GM19238 (cell line): ENCODE data around the gene SSPN.
A peak's percentile ranks its signal among the peaks of the same experiment; 100 is the strongest.

ENCODE experiments used
- DNase-seq: peaks from one replicate; pipeline ENCODE4 v3.0.0; 2011; ENCODE audit warnings: low spot score; ENCODE audit not compliant: insufficient read length

The SSPN gene

DNA sequence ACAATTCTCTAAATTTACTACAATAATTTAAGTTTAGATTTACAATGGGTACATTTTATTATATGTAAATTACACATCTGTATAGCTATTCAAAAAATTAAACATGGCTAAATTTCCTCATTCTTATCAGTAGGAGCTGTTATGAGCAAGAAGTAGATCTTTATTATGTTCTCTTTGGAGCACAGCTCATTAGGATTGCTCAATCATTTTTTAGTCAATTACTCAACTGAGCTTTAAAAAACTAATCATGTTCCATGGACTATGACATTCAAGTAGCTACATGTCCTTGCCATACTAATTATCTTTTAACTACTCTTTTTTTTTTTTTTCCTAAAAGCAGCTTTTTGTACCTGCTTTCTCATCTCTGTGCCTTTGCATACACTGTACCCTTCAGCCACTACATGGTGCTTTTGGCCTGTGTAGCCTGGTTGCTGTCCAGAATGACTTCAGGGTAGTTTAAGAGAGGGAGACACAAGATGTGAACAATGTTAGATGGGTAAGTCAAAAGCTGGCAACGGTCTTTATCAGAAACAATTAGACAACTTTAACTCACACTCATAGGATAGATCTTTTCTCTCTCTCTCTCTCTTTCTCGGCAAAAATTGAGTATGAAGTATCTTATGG is 69.0 kb downstream of the SSPN start:
- no peak for DNase-seq

DNA sequence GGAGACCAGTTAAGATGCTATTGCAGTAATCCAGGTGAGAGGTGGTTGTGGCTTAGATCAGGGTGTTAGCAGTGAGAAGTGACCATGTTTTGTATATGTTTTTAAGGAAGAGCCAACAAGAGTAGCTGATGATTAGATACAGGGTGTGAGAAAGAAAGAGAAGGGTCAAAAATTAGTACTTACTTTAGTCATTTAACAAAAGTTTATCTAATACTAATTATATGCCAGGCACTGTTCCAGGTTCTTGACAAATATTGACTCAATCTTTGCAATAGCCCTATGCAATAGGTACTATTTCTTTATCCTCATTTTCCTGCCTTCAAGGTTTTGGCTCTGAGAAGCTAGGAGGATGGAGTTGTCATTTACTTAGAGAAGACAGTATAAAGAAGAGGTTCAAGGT is 70.2 kb downstream of the SSPN start:
- no peak for DNase-seq

DNA sequence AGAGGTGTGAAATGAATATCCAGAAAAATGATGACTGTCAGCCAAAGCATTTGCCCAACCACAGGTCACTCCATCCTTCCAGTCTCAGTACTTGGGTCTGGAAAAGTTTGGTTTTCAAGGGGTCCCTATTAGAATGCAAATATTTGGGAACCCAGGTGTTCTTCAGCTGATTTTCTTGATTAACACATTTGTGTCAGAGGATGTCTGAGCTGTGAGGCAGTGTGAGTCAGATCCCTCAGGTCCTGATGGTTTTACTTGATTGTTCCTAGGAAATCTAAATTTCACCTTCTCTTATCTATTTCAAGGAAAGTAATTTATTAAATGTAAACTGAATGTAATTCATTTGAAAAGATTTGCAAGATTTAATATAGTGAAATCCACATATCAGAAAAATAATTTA is 71.5 kb downstream of the SSPN start:
- DNase-seq: no peak

DNA sequence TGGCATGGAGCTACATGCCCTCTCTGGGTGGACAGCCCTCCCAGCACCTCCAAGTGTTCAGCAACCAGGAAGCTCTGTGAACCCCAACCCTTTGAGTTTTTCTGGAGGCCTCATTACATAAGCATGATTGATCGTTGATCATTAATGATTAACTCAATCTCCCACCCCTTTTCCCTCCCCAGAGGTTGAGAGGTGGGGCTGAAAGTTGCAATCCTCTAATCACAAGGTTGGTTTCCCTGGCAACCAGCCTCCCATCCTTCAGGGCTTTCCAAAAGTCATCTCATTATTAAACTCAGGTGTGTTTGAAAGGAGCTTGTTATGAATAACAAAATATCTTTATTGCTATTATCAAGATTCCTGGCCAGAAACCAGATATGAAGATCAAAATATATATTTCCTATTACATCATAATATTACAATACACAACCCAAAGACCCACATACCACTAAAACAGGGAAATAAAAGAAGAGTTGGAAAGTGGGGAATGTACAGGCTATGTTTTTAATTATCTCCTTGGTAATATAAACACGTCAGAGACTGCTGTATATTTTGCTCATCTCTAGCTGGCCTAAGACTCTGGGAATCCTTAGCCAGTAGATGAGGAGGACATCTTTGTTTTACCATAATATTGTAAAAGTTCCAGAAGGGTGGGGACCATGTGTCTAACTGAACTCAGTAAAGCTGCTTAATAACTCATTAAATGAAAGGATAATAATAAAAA is 73.6 kb downstream of the SSPN start:
- no peak for DNase-seq

DNA sequence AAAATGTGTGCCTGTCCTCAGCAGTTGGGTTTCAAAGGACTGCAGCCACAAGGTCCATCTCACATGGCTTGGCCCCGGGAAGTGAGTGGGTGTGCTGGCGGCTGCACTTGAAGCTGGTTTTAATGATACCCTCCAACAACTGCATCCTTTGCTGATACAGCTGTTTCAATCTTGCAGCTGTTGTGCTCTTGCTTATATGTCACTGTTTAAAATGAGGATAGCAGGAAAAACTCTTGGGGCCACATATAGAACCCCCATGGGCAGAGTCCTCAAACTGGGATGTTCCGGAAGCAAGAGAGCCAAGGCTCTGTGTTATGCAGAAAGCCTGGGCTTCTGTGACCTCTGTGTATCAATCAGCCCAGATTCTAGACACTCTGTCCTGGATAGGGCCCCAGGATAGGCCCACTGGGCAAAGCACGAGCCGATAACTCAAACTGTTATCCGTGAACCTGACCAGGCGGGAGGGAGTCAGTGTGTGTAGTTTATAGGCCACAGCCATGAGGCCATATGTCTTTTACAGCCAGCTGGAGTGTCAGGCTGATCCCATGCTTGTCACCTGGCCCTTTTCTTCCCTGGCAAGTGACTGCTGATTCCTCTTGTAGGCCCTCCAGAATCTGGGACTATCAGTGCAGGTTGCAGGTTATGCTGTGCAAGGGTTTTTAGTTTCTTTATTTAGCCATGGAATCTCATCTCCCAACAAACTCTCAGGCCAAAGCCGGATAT is 74.3 kb downstream of the SSPN start:
- DNase-seq: no peak

DNA sequence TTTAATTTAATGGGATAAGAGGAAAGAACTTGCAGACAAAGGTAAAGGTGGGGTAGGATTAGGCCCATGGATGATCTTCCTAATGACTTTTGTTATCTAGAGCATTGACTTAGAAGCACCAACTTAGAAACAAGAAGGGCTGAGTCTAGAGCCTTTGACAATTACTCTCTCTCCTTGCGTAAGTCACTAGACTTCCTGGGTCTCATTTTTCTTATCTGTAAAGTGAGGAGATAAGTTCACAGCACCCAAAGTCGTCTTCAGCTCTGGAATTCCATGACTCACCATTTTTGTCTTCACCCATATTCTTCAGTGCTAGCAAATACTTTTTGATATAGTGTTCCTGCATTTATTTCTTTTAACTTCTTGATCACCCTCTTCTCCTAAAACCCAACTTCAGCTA is 75.7 kb downstream of the SSPN start:
- no peak for DNase-seq

DNA sequence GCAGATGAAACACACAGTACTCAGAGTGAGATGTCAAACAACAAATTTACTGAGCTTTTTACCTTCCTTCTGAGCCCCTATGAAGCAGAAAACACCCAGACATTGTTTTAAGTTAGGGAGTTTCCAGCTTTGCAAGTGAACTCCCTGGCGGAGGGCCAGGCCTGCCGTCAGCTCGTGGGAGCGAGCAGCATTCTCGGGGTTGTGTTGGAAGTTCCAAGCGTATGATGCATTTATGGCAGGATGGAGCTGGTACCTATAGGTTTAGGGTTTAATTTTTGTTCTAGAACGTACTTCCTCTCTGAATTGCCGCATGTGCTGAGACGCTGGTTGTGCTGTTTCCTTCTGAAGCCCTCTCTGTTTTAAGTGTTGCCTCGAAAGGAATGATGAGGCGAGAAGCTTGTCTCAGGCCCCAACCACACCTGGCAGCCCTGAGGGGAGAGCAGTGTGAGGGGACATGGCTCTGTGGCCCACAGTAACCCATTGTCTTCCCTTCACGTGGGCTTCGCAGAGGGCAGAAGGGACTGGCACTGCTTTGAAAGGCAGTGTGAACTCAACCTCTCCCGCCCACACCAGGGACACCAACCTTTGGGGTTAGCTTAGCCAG is 76.6 kb downstream of the SSPN start:
- DNase-seq: no peak

DNA sequence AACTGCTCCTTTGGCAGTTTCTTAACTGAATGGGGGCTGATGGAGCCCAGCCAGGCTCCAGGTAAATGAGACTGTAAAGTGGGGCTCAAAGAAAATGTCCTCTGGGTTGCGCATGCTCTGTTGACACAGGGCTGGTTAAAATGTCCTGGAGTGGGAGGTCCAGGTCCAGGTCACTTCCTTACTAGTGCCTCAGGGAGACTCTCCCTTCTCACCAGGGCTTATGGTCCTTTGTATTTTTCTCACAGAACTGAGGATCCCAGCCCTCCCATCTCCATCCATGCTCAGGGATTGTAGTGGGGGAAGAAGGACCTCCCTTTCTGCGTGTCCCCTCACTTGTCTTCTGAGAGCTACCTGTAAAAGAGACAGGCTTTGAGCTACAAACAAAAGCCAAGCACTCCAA is 77.5 kb downstream of the SSPN start:
- no peak for DNase-seq

DNA sequence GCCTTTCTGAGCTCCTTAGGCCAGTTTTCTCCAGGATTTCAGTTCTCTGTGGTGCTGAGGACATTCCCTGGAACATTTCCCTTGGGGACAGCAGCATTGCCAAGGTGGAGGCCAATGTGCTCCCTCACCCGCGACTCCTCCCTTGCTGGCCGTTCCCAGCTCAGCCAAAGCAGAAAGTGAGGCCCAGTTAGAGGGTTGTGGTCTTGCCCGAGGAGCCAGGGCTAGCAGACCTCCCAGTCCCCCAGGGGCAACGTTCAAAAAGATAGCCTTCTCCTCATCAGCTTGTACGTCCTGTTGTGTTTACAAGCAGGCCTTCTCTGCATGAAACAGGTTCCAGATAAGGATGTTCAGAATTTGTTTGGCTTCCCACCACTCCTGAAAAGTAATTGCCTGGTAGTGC is 78.4 kb downstream of the SSPN start:
- no peak for DNase-seq

DNA sequence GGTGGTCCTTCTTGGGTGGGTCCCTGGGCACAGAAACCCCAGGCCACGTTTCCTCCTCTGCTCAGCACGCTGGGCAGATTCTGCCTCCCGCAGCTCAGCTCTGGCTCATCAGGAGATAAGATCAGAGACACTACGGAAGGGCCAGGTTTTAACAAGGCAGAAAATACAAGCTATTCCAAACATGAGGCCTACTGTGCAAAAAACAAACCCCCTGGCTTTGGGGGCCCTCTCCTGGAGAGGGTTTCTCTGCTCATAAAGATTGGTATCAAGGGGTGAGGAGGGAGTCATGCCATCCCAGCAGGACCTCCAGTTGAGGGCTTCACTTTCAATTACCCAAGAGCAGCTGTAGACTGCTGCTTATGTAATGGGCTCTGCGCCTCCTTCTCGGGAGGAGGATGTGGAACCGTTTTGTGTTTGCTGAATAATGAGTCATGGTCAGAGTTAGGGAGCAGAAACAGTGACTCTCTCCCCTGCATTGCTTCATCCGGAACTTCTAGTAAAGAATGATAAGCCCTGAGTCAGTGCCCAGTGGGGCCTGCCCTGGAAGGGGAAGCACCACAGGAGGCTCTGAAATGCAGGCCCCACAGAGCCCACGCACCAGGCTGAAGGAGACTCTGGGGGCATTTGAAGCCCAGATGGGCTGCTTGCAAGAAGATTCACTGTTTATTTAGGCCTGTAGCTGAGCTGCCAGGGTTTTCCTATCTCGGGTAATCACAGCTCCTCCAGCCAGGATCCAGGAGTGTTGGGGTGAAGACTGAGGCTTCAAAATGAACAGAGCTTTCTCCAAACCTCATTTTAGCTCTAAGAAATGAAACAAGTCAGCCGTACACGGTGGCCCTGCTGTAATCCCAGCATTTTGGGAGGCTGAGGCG is 79.3 kb downstream of the SSPN start:
- peak; percentile 46 for DNase-seq

DNA sequence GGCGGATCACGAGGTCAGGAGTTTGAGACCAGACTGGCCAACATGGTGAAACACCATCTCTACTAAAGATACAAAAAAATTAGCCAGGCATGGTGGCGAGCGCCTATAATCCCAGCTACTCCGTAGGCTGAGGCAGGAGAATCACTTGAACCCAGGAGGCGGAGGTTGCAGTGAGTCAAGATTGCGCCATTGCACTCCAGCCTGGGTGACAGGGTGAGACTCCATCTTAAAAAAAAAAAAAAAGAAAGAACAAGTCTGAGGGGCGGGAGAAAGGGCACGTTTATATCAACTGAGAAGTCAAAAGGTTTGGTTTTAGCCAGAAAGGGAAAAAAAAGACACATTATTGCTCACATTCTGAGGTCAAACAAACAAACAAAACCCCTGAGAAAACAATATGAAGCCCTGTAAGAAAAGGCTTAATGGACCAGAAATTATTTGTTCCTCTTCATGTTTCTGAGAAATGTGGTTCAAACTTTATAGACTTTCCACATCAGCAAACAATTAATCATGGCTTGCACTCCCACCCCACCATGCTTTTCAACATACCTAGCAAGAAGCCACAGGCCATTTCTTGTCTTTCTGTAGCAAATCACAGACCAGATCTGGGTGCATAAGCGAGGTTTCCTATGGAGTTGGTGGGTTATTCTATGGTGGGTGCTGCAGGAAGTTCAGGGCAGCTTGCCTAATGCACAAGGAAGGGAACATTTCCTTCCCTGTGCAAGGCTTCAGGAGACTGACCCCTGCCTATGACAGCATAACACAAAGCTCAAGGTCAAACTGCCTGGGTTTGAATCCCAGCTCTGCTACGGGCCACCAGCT is 80.1 kb downstream of the SSPN start:
- no peak for DNase-seq

DNA sequence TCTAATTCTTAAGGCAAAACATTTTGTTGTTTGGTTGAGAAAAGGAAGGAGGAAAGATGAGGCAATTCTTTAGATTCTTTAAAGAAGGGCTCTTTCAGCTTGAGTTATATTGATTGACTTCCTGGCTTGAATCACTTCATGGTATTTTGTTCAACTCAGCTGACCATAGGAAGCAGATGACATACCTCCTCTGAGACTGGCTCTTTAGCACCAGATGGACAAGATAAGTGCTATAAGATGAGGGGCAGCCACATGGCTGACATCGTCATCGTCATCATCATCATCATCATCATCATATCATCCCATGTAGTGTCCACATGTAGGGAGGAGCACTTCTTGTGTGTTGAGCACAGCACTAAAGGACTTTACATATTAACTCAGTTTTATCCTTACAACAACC is 81.3 kb downstream of the SSPN start:
- no peak for DNase-seq

DNA sequence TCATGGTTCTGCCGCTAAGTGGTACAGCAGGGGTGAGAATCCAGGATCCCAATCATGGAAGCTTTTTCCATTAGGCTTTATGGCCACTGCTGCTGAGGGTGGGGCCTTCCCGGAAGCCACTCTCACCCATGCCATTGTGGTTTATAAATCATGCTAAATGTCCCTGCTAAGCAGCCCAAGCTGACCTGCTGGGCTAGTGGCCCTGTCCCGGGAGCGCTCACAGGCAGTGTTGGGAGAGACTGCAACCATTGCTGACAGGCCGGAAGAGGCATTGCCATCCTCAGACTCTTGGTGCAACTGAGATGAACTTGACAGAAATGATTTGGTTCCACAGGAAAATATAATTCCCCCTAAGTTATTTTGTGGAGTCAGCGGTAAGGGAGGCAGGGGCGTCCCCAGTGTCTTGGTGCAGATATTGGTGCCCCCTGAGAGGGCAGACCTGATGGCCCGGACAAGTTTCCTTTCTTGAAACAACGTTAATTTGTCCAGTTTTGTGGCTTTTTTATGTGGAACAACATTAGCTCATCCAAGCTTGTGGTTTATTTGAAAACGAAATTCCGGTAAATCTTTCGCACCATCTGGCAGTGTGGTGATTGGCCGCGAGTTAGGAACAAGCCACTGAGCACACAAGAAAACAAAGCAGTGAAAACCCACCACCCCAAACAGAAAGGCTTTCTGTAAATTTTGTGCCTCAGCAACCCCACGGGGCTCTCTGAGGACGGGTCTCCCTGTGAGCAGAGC is 82.3 kb downstream of the SSPN start:
- DNase-seq: no peak

DNA sequence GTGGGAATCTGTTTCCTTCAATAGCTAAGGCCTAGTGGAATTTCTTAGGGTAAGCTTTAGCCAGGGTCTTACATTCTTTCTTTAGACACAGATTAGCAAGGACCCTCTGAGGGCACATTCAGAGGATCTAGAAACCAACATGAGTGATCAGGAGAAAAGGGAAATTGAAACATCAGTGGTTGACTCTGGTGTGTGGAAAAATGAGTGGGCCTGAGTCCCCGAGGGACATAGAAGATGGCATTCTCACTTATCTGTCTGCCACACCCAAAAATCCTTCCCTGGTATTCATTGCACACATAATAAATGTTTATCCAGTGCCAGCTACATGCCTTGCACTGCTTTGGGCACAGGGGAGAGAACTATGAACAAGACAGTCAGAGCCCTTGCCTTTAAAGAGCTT is 82.9 kb downstream of the SSPN start:
- DNase-seq: no peak

DNA sequence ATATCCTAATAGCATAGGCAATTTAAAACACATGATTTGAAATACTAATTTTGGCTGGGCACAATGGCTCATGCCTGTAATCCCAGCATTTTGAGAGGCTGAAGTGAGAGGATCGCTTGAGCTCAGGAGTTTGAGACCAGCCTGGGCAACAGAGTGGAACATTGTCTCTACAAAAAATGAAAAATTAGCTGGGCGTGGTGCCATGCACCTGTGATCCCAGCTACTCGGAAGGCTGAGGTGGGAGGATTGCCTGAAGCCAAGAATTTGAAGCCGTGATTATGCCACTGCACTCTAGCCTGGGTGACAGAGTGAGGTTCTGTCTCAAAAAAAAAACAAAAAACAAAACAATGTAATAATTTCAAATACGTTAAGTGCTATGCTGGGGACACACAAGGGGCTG is 83.3 kb downstream of the SSPN start:
- no peak for DNase-seq

DNA sequence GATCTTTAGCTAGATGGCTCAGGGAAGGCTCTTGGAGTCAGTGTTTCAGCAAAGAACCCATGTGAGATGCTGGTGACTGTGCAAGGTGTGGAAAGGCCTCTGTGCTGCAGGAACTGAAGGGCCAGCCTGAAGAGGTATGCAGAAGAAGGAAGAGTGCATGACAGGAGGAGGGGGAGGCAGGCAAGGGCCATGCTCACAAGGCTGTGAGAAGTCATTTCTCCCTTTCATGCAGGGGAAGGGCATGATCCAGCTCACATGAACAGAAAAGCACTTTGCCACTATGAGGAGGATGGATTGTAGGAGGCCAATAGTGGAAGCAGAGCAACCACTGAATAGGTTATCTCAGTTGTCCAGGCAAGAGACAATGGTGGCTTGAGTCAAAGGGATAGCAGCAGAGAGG is 83.7 kb downstream of the SSPN start:
- DNase-seq: no peak

DNA sequence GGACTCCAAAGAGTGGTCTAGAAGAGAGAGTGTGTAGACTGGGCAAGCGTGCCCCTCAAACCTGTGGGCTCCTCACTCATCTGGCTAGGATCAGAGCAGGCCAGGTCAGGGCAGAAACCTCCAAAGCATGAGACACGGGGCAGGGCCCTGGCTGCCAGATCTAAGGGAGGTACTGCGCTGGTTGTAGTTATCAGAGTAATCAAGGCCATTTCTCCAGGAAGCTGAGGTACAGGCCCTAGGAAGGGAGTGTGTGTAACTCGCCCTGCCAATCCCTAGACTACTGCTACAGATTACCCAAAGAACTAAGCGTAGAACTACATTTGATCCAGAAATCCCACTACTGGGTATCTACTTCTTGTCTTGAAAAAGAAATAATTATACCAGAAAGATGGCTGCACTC is 84.5 kb downstream of the SSPN start:
- no peak for DNase-seq

DNA sequence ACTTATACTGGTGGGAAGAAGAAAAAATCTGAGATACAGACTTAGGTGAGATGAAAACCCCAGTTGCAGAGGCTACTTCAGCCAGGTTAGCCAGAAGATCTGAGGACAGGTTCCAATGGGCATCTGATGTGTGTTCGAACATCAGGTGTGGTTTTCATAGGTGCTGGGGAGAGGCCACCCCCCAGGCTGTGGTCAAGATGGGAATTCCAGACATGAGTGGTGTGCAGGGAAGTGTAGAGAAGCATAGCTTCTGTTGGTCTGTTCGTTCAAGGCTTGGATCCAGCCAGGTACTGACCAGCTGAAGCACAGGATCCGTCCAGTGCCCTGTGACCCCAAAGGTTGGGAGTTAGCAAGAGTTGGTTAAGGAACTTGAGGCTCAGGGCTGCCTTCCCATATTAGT is 85.5 kb downstream of the SSPN start:
- DNase-seq: no peak

DNA sequence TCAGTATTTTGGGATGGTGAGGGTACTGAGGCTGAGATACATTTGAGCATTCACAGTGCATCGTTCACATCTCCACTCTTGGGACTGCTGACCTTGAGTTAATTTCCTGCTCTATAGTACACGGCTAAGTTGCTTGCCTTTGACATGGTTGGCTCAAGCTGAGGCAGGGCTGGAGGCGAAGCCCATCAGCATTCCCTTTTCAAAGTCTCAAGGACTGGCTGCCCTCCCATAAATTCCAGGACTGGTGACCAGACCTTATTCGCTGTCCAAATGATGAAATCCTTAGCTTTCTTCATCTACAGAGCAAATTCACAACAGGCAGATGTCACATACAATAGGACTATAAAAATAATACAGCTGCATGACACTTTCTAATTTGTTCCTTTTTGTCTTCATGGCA is 85.9 kb downstream of the SSPN start:
- no peak for DNase-seq
